Measurements from ENCODE around the gene UIMC1.

UIMC1 gene

DNA sequence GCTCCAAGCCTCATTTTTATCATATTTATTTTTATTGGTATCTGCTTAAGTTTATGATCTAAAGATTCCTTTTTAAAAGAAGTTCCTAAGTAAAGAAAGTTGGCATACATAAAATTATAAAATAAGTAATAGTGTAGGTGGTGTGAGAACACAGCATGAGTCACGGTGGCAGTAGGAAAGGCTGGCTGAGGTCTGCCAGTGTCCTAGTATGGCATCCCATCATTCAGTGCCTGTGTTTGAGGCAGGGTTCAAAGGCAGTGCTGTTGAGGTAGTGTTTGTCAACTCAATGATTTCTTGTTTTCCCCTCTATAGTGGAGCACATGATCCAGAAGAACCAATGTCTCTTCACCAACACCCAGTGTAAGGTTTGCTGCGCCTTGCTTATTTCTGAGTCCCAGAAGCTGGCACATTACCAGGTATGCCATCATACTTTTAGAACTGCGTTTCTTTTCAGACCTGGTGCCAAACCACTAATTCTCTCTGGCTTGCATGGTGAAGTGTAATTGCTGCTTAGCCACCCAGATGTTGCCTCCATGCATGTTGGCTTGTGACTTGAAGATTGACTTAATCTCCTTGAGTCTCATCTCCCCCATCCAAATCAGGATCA lies 34.3 kb upstream of the UIMC1 start:
- no peak overlapping the region for H3K4me3 ChIP-seq (ENCODE audit: low read depth, low read length)
- TF ChIP-seq, protein P1, sequence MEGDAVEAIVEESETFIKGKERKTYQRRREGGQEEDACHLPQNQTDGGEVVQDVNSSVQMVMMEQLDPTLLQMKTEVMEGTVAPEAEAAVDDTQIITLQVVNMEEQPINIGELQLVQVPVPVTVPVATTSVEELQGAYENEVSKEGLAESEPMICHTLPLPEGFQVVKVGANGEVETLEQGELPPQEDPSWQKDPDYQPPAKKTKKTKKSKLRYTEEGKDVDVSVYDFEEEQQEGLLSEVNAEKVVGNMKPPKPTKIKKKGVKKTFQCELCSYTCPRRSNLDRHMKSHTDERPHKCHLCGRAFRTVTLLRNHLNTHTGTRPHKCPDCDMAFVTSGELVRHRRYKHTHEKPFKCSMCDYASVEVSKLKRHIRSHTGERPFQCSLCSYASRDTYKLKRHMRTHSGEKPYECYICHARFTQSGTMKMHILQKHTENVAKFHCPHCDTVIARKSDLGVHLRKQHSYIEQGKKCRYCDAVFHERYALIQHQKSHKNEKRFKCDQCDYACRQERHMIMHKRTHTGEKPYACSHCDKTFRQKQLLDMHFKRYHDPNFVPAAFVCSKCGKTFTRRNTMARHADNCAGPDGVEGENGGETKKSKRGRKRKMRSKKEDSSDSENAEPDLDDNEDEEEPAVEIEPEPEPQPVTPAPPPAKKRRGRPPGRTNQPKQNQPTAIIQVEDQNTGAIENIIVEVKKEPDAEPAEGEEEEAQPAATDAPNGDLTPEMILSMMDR (IDR thresholded peaks at IDR 0.05; ENCODE audit: low read depth, low read length) = no peak

GRCh38 chr5:177036921-177037320 lies 30.3 kb upstream of the UIMC1 start:
- H3K4me3 ChIP-seq (ENCODE audit: low read depth, low read length) = no peak overlapping the region
- TF ChIP-seq, protein P1 (IDR thresholded peaks at IDR 0.05; ENCODE audit: low read depth, low read length) = no peak

DNA sequence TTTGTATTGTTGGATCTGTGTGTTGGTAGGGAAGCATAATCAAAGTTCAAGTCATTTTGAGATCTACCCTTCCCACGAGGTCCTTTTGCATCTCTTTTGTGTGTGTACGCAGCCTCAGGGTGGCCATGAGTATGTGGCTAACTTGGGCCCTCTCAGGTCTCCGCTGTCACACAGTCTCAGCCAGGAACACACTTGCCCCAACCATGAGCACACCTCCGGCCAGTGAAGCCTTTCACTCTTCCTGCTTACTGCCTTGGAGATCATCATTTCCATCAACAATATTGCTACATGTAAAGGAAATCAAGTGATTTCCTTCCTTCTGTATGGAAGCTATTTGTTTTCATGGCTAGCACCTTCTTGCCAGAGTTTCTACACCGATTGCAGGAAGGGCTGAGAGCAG lies 29.9 kb upstream of the UIMC1 start:
- no peak overlapping the region for H3K4me3 ChIP-seq (ENCODE audit: low read depth, low read length)
- TF ChIP-seq, protein P1 (IDR thresholded peaks at IDR 0.05; ENCODE audit: low read depth, low read length) = no peak

DNA sequence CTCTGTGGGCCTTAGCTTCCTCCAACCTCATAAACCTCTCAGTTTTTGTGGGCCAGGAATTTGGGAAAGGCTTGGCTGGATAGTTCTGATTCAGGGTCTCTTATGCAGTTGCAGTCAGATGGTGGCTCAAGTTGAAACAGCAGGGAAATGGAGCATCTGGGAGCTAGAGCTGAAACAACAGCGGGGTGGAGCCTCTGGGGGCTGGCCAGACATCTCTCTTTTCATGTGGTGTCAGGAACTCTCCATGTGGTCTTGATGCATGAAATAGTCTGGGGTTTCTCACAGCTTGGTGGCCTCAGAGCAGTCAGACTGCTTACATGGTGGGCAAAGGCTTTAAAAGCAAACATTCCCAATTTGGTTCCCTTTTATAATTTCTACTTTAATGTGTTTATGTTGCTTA lies 29.4 kb upstream of the UIMC1 start:
- TF ChIP-seq, protein P1 (IDR thresholded peaks at IDR 0.05; ENCODE audit: low read depth, low read length) = no peak
- H3K4me3 ChIP-seq (ENCODE audit: low read depth, low read length) = no peak overlapping the region

- no peak overlapping the region for H3K4me3 ChIP-seq (ENCODE audit: low read depth, low read length)
- TF ChIP-seq, protein P1 (IDR thresholded peaks at IDR 0.05; ENCODE audit: low read depth, low read length) = no peak
Observed at GRCh38 chr5:177029498-177029897, 22.9 kb upstream of the UIMC1 start.

DNA sequence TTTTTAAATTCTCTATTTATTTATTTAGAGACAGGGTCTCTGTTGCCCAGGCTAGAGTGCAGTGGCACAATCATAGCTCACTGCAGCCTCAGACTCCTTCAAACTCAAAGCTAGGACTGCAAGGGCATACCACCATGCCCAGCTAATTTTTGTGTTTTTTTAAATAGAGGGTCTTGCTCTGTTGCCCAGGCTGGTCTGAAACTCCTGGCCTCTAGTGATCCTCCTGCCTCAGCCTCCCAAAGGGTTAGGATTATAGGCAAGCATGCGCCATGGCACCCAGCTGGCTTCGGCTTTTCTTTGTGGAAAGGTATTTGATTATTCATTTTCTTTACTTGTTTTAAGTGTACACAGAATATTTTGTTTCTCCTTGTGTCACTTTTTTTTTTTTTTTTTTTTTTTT lies 21.1 kb upstream of the UIMC1 start:
- TF ChIP-seq, protein P1 (IDR thresholded peaks at IDR 0.05; ENCODE audit: low read depth, low read length) = no peak
- no peak overlapping the region for H3K4me3 ChIP-seq (ENCODE audit: low read depth, low read length)

- H3K4me3 ChIP-seq (ENCODE audit: low read depth, low read length) = no peak overlapping the region
- TF ChIP-seq, protein P1 (IDR thresholded peaks at IDR 0.05; ENCODE audit: low read depth, low read length) = no peak
Observed at GRCh38 chr5:177025101-177025601, 18.6 kb upstream of the UIMC1 start.
